ENCODE results near the gene GLI1.

GLI1 gene

DNA sequence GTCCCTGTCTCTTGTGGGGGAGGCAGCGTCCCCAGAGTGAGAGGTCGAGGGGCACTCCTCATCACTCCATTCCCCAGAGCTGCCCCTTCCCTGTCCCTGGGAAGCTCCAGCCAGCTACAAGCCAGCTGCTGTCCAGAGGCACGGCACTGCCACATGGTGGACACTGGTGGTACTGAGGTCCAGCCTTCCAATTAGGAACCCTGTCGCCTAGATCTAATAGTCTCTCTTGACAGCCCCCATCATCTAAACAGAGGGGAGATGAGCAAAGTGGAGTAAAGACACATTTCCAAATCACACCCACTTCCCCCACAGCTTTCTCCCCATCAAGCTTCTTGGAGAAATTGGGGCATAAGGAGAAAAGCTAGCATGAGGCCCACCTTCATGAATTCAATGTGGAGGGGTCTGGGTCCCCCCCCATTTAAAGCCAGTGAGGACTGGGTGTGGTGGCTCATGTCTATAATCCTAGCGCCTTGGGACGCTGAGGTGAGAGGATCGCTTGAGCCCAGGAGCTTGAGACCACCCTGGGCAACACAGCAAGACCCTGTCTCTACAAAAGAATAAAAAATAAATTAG is 6.6 kb upstream of the GLI1 start:
- H3K4me3 ChIP-seq (replicated peaks; ENCODE audit: insufficient read depth, low read length): no peak overlapping the region
- no peak overlapping the region for H3K27ac ChIP-seq (replicated peaks)
- peak; percentile 91 for TF ChIP-seq CTCF (IDR thresholded peaks at IDR 0.05; ENCODE audit: insufficient read depth, low read length)
- TF ChIP-seq REST (IDR thresholded peaks at IDR 0.05; ENCODE audit: insufficient replicate concordance, low read depth): no peak
- peak in 1 of 2 experiments; percentile 70 for DNase-seq (ENCODE audit: low read depth in 1 of 2, low spot score in 1 of 2)
- no peaks in the 10 kb centered on the region for H3K27me3 ChIP-seq (ENCODE audit: insufficient read depth, poor library complexity, severe bottlenecking)

GRCh38 chr12:57454213-57454565 is 5.4 kb upstream of the GLI1 start:
- no peak for DNase-seq (ENCODE audit: low read depth in 1 of 2, low spot score in 1 of 2)
- TF ChIP-seq GABPA (IDR thresholded peaks at IDR 0.05; ENCODE audit: low read depth) (no peak), CTCF (IDR thresholded peaks at IDR 0.05; ENCODE audit: insufficient read depth, low read length) (no peak), REST (IDR thresholded peaks at IDR 0.05; ENCODE audit: insufficient replicate concordance, low read depth) (no peak), POLR2AphosphoS5 (IDR thresholded peaks at IDR 0.05; ENCODE audit: low read depth) (no peak), SPI1 (IDR thresholded peaks at IDR 0.05; ENCODE audit: borderline replicate concordance, low read depth) (no peak)
- H3K27me3 ChIP-seq (ENCODE audit: insufficient read depth, poor library complexity, severe bottlenecking): no peaks in the 10 kb centered on the region
- H3K27ac ChIP-seq (replicated peaks): no peak overlapping the region
- H3K4me3 ChIP-seq (replicated peaks; ENCODE audit: insufficient read depth, low read length): no peak overlapping the region

- Histone ChIP-seq H3K27me3 (ENCODE audit: insufficient read depth, poor library complexity, severe bottlenecking) (no peaks in the 10 kb centered on the region), H3K4me3 (replicated peaks; ENCODE audit: insufficient read depth, low read length) (no peak within 1 kb of the TSS), H3K27ac (replicated peaks) (peak within 1 kb of the TSS; percentile 27)
- DNase-seq (ENCODE audit: low read depth in 1 of 2, low spot score in 1 of 2): peak in 1 of 2 experiments; percentile 30
- no peak for TF ChIP-seq POLR2AphosphoS5 (IDR thresholded peaks at IDR 0.05; ENCODE audit: low read depth)
- TF ChIP-seq GABPA (IDR thresholded peaks at IDR 0.05; ENCODE audit: low read depth): no peak
- TF ChIP-seq CTCF (IDR thresholded peaks at IDR 0.05; ENCODE audit: insufficient read depth, low read length): no peak
- no peak for TF ChIP-seq REST (IDR thresholded peaks at IDR 0.05; ENCODE audit: insufficient replicate concordance, low read depth)
- TF ChIP-seq SPI1 (IDR thresholded peaks at IDR 0.05; ENCODE audit: borderline replicate concordance, low read depth): no peak
Measured at GRCh38 chr12:57454566-57455373, 4.8 kb upstream of the GLI1 start, which contains the start of gene INHBE. Gene INHBE, plus strand, starts transcription at chr12:57455307. Its CDS starts 230 bp downstream, at chr12:57455537.
